ENCODE data around the gene SLC17A9.
"Not testable (repeated sequence)": the region's sequence is repeated elsewhere in the genome, so short reads cannot be mapped to it uniquely, and the experiment has no call there.

Gene SLC17A9

DNA sequence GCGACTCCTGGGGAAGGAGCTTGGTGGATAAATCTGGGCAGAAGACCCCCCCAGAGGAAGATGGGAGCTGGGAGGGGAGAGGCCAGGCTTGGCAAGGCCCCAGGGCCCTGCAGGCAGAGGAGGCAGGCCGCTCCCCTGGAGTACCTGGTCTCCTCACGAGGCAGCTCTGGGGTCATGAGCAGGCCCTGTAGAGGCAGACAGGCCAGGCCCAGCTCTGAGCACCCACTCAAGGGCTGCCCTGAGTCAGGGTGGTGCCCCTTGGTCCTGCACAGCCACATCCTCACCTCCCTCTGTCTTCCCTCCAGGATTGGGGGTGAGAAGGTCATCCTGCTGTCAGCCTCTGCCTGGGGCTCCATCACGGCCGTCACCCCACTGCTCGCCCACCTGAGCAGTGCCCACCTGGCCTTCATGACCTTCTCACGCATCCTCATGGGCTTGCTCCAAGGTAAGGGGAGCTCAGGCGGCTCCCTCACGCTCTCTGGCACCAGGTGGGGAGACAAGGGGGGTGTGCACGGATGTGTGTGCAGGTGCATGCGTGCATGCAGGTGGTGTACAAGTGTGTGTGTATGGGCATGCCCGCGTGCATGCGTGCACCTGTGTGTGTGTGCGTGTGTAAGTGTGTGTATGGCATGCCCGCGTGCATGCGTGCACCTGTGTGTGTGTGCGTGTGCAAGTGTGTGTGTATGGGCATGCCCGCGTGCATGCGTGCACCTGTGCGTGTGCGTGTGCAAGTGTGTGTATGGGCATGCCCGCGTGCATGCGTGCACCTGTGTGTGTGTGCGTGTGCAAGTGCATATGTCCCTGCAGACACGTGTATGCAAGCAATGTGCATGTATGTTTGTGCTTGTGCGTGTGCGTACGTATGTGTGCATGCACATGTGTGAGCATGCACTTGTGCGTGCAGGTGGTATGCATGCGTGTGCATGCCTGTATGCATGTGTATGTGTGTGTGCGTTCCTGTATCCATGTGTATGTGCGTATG, 4.9 kb downstream of the SLC17A9 start:
- no peak for DNase-seq

DNA sequence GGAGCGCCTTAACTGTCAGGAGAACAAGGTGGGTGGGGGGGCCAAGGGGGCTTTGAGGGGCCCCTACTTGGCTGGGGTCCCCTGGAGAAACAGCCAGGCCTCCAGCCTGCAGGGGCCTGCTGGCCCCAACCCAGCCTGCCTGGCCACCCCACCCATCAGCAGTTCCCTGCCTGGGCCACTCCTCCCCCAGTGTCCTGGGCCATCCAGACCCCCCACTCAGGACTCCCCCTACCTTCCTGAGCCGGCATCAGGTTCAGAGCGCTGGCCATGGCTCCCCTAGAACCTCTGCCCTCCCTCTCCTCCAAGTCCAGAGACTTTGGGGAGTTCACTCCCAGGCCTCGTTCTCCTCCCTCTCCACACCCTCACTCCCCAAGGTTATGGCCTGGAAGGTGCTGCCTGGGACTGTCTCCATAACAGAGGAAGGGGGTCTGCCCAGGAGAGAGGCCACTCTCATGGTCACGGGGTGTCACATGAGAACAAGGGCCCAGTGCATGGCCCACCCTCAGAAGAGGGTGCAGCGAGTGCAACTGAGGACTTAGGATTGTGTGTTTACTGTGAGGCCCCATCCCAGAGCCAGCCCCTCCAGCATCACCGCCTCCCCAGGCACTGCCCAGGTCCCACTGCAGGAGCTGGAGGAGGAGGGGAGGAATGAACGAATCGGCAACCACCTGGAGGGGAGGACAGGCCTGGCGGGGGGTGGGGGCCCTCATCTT, 6.0 kb downstream of the SLC17A9 start:
- no peak for DNase-seq

DNA sequence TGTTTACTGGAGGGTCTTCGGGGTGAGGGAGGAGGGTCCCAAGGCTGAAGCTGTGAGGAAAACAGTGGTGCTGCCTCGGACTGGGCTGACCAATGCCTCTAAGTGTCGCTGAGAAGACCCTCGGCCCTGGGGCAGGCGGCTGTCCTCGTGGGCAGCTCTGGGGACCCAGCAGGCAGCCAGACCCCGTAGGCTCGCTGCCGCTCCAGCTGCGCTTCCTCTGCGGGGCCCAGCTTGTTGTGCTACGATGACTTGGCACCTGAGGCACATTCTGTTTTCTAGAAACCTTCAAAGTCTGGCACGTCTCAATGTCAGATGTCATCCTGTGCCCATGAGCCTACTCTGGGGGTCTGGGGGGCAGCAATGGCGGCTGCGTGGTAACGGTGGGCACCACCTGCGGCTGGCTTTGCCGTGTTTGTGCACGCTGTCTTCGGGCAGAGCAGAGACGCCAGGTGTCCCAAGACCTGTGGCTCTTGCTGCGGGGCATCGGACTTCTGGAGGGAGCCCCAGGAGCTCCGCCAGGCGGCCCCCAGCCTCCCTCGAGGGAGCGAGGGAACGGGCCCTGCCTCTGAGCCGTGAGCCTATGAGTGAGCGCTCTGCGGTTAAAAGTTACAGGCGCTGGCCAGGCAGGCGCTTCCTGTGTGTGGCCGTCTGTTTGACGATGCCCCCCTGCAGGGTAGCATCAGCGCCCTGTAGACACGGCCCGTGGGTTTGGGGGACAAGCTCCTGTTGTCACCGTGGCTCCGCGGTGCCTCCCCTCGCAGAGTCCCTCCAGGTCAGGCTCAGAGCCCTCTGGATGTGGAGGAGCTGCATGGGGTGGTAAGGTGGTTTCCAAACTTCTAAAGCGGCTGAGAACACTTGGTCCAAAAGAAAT, 6.8 kb downstream of the SLC17A9 start:
- no peak for DNase-seq

DNA sequence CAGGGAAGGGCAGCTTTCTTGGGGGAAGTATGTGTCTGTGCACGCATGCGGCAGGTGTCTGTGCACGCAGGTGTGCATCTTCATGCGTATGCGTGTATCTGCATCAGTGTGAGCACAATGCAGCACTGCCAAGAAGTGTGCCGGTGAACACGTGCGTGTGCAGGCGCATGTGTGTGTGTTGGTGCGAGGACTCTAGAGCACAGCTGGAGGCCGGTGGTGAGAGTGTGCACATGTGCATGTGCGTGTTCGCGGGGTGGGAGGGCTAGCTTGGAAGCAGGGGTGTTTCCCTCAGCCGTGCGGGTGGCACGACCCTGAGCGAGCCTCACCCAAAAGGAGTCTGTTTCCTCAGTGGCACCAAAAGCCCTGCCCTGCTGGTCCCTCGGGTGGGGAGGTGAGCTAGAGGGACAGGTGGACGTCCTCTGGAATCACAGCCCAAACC, 7.5 kb downstream of the SLC17A9 start:
- no peak for DNase-seq

DNA sequence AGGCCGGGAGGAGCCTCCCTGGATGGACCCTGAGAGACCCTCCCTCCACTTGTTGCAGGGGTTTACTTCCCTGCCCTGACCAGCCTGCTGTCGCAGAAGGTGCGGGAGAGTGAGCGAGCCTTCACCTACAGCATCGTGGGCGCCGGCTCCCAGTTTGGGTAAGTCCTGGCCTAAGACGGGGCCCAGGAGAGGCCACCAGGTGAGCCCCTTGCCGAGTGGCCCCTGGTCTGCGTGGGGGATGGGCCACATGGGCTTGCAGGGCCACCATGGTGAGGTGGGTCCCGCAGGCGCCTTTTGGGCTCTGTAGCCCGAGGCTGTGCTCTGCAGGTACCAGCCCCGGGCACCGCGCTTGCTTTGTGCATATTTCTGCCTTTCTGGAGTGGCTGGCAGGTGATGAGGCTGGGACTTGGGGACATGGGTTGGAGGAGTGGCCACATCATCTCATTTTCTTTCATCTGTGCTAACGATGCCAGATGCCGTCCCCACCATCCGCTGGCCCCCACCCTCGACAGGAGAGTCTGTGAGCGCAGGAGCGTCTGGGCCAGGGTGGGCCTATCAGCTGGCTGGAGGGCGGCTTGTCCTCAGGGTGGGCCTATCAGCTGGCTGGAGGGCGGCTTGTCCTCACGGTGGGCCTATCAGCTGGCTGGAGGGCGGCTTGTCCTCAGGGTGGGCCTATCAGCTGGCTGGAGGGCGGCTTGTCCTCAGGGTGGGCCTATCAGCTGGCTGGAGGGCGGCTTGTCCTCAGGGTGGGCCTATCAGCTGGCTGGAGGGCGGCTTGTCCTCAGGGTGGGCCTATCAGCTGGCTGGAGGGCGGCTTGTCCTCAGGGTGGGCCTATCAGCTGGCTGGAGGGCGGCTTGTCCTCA, 8.2 kb downstream of the SLC17A9 start:
- not testable (repeated sequence) for DNase-seq

DNA sequence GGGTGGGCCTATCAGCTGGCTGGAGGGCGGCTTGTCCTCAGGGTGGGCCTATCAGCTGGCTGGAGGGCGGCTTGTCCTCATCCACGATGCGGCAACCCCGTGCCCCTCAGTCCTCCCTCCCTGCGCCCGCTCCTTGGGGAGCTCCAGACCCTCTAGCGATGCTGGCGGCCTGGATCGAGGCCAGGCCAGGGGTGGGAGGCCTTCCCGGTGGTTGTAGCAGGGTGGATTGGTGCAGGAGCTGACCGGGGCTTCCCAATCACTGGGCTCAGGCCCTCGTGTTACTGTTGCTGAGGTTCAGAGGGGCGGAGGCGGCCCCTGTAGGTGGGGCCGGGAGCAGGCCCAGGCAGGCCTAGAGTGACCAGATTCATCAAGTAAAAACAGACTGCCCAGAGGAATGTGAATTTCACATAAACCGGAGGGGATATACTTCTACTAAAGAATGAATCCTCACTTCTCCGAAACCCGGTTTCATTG, 8.8 kb downstream of the SLC17A9 start:
- DNase-seq = no peak

DNA sequence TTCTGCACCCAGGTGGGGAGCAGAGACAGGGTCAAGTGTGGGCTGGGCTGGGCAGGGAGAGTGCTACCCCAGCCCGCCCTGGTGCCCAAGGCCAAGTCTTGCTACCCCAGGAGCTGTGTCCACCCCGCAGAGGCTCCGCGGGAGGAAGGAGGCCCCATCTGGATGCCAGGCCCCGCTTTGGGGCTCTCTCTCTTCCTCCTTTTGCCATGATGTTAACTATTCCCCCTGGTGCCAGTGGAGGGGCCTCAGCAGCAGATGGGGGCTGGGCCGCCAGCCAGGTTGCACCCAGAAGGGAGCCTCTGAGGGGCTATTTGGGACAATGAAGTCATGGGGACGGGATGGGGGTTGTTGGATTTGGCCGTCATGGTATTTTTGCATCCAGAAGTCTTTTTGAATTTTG, 9.3 kb downstream of the SLC17A9 start:
- DNase-seq = no peak

DNA sequence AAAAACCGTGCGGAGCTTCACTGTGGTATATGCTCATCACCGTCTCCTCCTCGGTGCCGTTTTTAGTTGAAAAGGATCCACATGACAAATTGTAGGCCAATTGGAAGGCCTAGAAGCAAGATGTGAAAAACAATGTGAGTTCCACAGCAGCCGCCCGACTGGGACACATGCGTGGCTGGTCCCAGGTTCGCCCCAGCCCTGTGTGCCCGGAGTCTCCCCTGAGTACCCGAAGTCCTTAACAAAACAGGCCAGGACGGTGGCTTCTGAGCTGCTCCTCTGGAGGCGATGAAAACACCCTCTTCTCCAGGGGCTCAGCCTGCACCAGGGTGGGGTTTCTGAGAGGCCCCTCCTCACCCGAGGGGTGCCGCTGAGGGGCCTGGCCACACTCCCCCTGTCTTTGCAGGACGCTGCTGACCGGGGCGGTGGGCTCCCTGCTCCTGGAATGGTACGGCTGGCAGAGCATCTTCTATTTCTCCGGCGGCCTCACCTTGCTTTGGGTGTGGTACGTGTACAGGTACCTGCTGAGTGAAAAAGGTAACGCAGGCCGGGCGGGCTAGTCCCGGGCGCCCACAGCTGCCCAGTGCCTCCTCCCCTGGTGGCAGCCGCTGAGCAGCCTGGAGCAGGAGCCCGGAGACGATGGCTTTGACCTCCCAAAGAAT, 9.8 kb downstream of the SLC17A9 start:
- no peak for DNase-seq

DNA sequence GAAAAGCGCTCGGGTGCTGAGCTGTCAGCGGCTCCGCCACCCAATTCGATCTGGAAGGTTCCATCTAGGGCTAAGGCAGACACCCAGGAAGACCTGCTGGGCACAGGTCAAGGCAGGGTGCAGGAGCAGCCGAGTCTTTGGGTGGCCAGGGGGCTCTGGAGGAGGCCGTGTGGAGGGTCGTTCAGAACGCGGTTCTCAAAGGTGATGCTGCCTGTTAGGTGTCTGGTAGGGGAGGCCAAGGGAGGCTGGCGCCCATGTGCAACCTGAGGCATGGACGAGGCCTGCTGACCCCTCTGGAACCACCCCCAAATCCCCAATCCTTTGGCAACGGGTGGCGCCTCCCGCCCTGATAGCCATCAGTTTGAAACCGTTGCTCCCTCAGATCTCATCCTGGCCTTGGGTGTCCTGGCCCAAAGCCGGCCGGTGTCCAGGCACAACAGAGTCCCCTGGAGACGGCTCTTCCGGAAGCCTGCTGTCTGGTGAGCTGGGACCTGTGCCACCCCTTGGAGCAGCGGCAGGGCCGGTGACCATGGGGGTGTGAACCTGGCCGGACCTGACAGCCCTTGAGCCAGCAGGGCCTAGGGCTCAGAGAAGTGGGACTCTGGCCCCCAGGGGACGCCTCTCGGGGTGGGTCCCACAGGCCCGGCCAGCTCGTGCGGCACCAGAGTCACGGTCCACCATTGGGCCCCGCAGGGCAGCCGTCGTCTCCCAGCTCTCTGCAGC, 10.5 kb downstream of the SLC17A9 start:
- DNase-seq = no peak

DNA sequence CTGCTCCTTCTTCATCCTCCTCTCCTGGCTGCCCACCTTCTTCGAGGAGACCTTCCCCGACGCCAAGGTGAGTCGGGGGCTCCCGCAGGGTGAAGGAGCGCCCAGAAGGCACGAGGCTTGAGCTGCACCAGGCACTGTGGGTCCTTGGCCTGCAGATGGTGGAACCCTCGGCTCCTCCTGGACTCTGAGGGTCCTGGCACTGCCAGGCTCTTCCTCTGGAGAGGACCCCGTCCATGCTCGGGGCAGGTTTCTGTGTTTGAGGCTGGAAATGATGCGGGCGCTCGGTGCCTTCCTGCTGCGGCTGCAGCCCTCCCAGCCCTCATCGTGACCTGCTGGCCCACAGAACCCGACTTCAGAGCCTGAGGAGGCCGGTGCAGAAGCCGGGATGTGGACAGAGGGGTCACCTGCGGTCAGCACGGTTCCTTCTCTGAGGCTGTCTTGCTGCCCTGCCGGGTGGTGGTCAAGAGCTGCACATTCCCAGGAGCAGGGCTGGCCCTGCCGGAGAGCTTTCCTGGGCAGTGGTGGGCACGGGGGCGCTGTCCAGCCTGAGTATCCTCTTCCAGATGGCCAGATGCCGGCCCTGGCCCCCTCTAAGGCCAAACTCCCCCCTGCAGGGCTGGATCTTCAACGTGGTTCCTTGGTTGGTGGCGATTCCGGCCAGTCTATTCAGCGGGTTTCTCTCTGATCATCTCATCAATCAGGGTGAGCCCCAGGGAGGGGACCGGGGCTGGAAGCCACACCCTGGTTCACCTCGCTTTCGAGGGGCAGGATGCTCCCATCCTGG, 11.3 kb downstream of the SLC17A9 start:
- no peak for DNase-seq

DNA sequence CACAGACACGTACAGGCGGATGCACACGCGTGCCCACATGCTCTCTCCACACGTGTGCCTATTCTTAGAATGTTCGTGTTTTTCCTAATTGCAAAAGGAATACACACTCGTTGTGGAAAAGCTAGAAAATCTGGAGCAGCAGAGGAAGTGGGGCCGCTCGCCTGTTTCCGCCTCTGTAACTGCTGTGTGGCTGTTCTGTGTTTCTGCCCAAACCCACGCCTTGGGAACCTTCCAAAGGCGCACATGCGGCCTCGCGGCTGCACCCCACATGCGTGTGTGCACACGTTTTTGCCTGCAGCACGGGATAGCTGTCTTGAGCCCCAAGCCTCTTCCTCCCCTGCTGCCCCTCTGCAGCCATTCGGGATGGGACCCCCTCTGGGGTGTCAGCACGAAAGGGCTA, 12.2 kb downstream of the SLC17A9 start:
- no peak for DNase-seq

DNA sequence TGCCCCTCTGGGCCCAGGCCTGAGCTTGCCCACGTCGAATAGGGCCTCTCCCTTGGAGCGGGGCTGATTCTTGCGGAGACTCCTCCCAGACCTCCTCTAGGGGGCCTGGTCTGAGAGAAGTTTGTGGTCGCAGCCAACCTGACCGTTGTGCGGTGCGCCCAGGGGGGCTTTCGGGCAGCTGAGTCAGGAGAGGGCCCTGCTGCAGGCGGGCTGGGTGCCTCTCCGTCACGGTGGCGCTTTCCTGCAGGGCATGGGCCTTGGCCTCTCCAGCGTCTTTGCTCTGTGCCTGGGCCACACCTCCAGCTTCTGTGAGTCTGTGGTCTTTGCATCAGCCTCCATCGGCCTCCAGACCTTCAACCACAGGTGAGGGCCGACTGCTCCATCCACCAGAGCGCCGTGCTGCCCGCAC, 12.9 kb downstream of the SLC17A9 start:
- no peak for DNase-seq

DNA sequence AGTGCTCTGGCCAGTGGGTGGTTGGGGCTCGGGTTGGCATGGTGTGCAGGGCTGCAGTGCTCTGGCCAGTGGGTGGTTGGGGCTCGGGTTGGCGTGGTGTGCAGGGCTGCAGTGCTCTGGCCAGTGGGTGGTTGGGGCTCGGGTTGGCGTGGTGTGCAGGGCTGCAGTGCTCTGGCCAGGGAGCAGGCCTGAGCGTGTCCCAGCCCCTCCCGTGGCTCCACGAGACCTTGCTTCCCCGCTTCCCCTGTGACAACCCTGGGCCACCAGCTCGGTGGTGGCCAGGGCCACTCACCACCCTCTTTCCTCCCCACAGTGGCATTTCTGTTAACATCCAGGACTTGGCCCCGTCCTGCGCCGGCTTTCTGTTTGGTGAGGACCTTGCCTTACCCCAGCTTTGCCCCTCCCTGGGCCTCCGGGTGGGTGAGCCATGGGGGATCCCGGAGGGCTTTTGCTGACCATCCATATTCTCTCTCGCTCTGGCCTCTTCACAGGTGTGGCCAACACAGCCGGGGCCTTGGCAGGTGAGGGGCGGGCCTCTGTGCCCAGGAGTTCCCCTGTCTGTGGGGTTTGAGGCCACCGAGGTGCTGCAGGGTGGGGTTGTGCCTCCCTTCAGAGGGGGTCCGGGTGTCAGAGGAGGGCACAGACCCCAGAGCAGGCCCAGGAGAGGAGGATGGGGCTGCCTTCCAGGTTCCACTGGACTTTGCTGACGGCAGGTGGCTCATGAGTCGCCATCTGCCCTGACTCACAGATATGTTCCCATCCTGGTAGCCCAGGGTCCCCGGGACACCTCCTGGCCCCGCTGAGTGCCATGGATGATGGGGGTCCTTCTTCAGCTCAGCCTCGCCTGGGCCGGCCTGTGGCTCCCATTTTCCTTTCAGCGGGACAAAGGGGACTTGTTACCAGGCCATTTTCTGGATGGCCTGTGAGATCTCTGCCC, 14.0 kb downstream of the SLC17A9 start:
- no peak for DNase-seq

DNA sequence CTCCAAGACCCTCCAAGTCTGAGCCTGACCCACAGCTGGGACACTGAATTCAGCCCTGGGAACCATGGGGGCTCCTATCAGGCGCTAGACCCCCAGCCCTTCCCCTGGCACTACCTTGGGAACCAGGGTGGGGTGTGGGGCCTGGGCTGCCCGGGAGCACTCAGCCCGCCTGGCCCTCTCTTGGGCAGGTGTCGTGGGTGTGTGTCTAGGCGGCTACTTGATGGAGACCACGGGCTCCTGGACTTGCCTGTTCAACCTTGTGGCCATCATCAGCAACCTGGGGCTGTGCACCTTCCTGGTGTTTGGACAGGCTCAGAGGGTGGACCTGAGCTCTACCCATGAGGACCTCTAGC, 14.6 kb downstream of the SLC17A9 start:
- no peak for DNase-seq

DNA sequence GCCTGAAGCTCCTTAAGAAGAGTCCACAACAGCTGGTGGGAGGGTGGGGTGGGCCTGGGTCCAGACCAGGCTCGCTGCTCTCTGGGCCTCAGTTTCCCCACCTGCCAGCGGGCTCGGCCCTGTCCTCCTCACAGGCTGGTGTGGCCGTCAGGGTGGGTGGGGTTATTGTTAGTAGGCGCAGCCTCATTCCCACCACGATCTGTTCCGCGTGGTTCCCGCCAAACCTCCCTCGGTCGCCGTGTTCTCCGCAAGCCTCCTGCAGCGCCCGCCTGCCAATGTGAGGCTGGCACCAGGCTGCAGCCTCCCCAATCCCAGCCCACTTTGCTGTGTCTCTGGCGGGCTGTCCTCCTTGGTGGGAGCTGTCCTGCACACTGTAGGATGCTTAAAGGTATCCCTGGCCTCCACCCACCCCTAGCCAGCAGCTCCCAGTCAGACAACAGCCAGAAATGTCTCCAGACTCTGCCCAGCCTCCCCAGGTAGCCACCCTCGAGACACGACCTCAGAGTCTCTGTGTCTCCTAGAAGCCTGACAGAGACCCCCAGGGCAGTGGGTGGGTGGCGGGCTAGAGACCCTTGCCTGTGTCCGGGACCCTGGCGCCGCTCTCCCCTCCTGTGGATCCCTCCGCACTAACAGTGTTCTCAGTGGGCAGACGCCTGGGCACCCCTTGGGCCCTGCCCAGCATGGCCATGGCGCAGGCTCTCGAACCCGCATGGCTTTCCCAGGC, 15.3 kb downstream of the SLC17A9 start:
- no peak for DNase-seq

DNA sequence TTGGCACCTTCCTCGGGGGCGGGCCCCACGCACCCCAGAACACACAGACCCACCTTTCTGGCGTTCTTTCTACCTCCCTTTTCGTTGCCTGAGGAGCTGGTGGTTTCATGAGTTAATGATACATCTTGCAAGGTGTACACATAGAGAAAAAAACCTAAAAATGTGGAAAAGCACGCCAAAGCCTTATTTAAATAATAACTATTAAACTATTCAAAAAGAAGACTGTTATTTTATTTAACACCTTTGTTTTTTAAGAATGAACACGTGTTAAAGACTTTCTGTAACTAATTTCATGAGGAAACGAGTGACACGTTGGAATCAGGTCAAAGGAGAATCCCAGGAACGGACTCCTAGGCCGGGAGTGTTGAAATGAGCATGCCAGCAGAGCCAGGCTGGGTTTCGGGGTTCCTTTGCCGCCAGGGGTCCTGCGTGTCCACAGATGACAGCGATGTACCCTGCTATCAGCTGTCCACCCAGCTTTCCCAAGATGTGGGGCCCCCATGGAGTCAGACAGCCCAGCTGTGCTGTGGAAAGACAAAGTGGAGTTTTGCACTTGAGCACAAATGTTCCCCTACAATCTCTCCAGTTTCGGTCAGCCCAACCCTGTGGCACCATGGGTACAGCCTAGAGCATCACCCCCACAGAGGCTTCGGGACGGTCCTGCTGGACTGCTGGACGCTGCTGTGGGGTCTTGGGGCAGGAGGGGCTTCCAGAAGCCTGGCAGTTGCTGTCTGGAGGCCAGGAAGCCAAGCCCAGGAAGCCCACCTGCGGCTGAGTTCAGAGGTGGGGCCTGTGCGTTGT, 16.1 kb downstream of the SLC17A9 start:
- no peak for DNase-seq

DNA sequence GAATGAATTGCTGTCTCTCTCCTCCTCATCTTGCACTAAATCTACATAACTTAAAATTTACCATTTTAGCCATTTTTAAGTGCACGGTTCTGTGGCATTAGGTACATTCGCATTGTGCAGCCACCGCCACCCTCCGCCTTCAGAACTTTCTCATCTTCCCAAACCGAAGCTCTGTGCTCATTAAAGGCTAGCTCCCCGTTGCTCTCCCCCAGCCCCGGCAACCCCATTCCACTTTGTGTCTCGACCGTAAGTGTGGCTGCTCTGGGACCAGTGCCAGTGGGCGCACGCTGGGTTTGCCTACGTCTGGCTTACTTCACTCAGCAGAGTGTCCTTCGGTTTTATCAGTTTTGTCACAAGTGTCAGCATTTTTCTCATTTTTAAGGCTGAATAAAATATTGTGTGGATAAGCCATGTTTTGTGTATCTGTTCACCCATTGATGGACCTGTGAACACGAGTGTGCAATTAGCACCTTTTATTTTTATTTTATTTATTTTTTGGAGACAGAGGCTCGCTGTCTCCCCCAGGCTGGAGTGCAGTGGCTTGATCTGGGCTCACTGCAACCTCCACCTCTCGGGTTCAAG, 16.8 kb downstream of the SLC17A9 start:
- no peak for DNase-seq

All from fibroblast of upper back skin (primary cell).